Osteocyte (in vitro differentiated cells): Measurements from ENCODE around the gene KRT27. TPM values are rescaled to one million over a fixed set of nuclear protein-coding genes. Genes with fewer than 3 reads are reported as not detected.

Experiments
- DNase-seq: peaks from one replicate; pipeline ENCODE4 v3.0.0; 2021; ENCODE audit warnings: mixed read lengths; ENCODE audit not compliant: unreplicated experiment; ENCODE audit errors: extremely low spot score
- H3K27ac Mint-ChIP-seq: one replicate; pipeline ENCODE4 v1.8.0; 2021; ENCODE audit warnings: mild to moderate bottlenecking, mixed read lengths; ENCODE audit not compliant: unreplicated experiment
- H3K27me3 Mint-ChIP-seq: one replicate; pipeline ENCODE4 v1.8.0; 2021; ENCODE audit warnings: mixed read lengths; ENCODE audit not compliant: unreplicated experiment
- H3K36me3 Mint-ChIP-seq: one replicate; pipeline ENCODE4 v1.8.0; 2021; ENCODE audit warnings: mixed read lengths; ENCODE audit not compliant: unreplicated experiment
- H3K4me1 Mint-ChIP-seq: one replicate; pipeline ENCODE4 v1.8.0; 2021; ENCODE audit warnings: mixed read lengths; ENCODE audit not compliant: unreplicated experiment
- H3K4me3 Mint-ChIP-seq: one replicate; pipeline ENCODE4 v1.8.0; 2021; ENCODE audit warnings: mild to moderate bottlenecking, moderate library complexity, mixed read lengths; ENCODE audit not compliant: unreplicated experiment
- H3K9me3 Mint-ChIP-seq: one replicate; pipeline ENCODE4 v1.8.0; 2021; ENCODE audit warnings: mixed read lengths; ENCODE audit not compliant: unreplicated experiment
- CTCF ChIP-seq: fragments of 200-600 bp; sonication (generic); IDR thresholded peaks from 2 replicates; pipeline ENCODE4 v1.5.0; 2021; ENCODE audit warnings: antibody characterized with exemption, mild to moderate bottlenecking, moderate library complexity
- total RNA-seq: library from RNA; stranded (reverse); gene quantifications from 2 replicates; pipeline ENCODE4 v1.2.1, GENCODE V29; 2021

The KRT27 gene
- total RNA-seq, 1 donor from 2014 or later: not detected

GRCh38 chr17:40799859-40800258, 17.5 kb upstream of the KRT27 start, which contains the start of gene KRT28:
KRT28 (minus strand) TSS chr17:40799959; CDS start chr17:40799893, 66 bp downstream.
- Mint-ChIP-seq H3K9me3 (no peaks in the 10 kb centered on the region), H3K36me3 (no peaks in the 10 kb centered on the region), H3K27me3 (peaks cover 44% of the 10 kb centered on the region), H3K4me1 (peaks cover 2% of the 10 kb centered on the region), H3K4me3 (no peak within 1 kb of the TSS), H3K27ac (no peak within 1 kb of the TSS)
- DNase-seq: no peak
- no peak for TF ChIP-seq CTCF

- no peak for TF ChIP-seq CTCF
- Mint-ChIP-seq H3K27me3 (peaks cover 54% of the 10 kb centered on the region), H3K4me1 (no peaks in the 10 kb centered on the region), H3K4me3 (no peak overlapping the region), H3K36me3 (no peaks in the 10 kb centered on the region), H3K9me3 (no peaks in the 10 kb centered on the region), H3K27ac (no peak overlapping the region)
- DNase-seq: no peak
Observed at GRCh38 chr17:40796846-40797245, 14.5 kb upstream of the KRT27 start.

GRCh38 chr17:40795019-40795667, 12.8 kb upstream of the KRT27 start:
- Mint-ChIP-seq H3K4me3 (no peak overlapping the region), H3K4me1 (no peaks in the 10 kb centered on the region), H3K9me3 (no peaks in the 10 kb centered on the region), H3K27me3 (peaks cover 63% of the 10 kb centered on the region), H3K27ac (no peak overlapping the region), H3K36me3 (no peaks in the 10 kb centered on the region)
- no peak for DNase-seq
- TF ChIP-seq CTCF: no peak

GRCh38 chr17:40794466-40794865, 12.1 kb upstream of the KRT27 start:
- Mint-ChIP-seq H3K27ac (no peak overlapping the region), H3K9me3 (no peaks in the 10 kb centered on the region), H3K36me3 (no peaks in the 10 kb centered on the region), H3K27me3 (peaks cover 63% of the 10 kb centered on the region), H3K4me1 (no peaks in the 10 kb centered on the region), H3K4me3 (no peak overlapping the region)
- no peak for TF ChIP-seq CTCF
- DNase-seq: no peak

- H3K4me1 Mint-ChIP-seq: peaks cover under 1% of the 10 kb centered on the region
- H3K36me3 Mint-ChIP-seq: no peaks in the 10 kb centered on the region
- no peak for TF ChIP-seq CTCF
- peaks cover 58% of the 10 kb centered on the region for H3K27me3 Mint-ChIP-seq
- DNase-seq: no peak
- H3K27ac Mint-ChIP-seq: no peak overlapping the region
- H3K9me3 Mint-ChIP-seq: no peaks in the 10 kb centered on the region
- H3K4me3 Mint-ChIP-seq: no peak overlapping the region
Observed at GRCh38 chr17:40793832-40794231, 11.5 kb upstream of the KRT27 start.
